Lower leg skin (tissue), 3 donors: ENCODE results near the gene PRELID1.

Experiments used
- POLR2A ChIP-seq, 2 donors: fragments of 450-650 bp; IDR thresholded peaks; one replicate each; pipeline ENCODE4 v1.6.1; 2016 to 2017; ENCODE audit warnings: antibody characterized with exemption in 2 of 2, mild to moderate bottlenecking in 1 of 2, moderate library complexity in 1 of 2
- TF ChIP-seq, protein P1 (sequence below), 3 donors: fragments of 450-650 bp; IDR thresholded peaks; one replicate each; pipeline ENCODE4 v1.5.1; 2016; ENCODE audit warnings: antibody characterized with exemption in 3 of 3, mild to moderate bottlenecking in 3 of 3, moderate library complexity in 2 of 3

DNA sequence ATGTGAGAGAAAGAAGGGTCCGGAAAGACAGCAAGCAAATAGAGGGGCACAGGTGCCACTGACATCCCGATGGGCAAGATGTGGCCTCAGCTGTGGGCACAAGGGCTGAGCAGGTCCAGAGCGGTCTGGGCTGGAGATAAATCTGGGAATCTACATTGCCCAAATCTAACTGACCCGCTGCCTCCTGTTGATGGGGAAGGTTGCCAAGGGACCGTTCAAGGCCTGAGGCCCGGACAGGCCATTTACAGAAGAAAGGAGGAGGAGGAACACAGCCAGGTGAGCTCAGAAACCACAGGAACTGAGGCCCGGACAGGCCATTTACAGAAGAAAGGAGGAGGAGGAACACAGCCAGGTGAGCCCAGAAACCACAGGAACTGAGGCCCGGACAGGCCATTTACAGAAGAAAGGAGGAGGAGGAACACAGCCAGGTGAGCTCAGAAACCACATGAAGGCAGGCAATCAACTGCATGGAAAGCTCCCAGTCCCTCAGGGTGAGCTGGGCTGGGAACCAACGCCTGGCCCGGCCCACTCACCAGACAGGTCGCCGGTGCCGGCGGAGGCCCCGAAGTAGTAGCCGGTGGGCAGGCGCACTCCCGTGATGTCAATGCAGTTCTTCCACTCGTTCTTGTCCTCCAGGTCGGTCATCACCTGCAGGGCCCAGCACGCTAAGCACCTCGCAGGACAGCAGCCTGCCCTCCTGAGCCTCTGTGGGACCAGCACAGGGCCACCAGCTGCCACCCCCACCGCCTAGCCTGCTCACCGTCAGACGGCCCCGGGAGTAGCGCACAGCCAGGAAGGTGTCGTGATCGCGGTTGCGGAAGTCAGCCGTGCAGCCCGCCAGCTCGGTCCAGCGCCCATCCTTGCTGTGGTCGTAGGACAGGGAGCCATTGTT is 33.2 kb downstream of the PRELID1 start:
- TF ChIP-seq, protein P1, sequence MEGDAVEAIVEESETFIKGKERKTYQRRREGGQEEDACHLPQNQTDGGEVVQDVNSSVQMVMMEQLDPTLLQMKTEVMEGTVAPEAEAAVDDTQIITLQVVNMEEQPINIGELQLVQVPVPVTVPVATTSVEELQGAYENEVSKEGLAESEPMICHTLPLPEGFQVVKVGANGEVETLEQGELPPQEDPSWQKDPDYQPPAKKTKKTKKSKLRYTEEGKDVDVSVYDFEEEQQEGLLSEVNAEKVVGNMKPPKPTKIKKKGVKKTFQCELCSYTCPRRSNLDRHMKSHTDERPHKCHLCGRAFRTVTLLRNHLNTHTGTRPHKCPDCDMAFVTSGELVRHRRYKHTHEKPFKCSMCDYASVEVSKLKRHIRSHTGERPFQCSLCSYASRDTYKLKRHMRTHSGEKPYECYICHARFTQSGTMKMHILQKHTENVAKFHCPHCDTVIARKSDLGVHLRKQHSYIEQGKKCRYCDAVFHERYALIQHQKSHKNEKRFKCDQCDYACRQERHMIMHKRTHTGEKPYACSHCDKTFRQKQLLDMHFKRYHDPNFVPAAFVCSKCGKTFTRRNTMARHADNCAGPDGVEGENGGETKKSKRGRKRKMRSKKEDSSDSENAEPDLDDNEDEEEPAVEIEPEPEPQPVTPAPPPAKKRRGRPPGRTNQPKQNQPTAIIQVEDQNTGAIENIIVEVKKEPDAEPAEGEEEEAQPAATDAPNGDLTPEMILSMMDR (IDR thresholded peaks at IDR 0.05), result no peak
- no peak for TF ChIP-seq POLR2A (IDR thresholded peaks at IDR 0.05)
